ENCODE measurements around the gene RAB25.

DNA sequence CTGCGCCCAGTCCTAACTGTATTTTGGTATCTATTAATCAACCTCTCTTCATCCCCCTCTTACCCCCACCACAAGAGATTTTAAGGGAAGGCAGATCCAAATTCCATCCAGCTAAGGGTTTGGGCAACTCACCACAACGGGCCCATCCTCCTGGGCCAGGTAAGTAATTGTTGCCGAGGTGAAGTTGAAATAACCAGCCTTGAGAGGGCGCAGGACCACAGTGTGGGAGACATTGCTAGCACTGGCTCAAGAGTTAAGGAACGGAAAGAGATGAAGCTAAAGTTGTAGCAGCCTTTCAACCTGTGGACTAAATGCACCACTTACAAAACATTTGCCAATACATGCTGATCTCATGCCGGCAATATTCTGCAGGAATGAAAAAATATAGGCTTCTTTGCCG lies 46.1 kb upstream of the RAB25 start:
- no peak for TF ChIP-seq POLR2A (IDR thresholded peaks at IDR 0.05)
- TF ChIP-seq, protein P1, sequence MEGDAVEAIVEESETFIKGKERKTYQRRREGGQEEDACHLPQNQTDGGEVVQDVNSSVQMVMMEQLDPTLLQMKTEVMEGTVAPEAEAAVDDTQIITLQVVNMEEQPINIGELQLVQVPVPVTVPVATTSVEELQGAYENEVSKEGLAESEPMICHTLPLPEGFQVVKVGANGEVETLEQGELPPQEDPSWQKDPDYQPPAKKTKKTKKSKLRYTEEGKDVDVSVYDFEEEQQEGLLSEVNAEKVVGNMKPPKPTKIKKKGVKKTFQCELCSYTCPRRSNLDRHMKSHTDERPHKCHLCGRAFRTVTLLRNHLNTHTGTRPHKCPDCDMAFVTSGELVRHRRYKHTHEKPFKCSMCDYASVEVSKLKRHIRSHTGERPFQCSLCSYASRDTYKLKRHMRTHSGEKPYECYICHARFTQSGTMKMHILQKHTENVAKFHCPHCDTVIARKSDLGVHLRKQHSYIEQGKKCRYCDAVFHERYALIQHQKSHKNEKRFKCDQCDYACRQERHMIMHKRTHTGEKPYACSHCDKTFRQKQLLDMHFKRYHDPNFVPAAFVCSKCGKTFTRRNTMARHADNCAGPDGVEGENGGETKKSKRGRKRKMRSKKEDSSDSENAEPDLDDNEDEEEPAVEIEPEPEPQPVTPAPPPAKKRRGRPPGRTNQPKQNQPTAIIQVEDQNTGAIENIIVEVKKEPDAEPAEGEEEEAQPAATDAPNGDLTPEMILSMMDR (IDR thresholded peaks at IDR 0.05): no peak

Data from thyroid gland (tissue), 4 donors.